ENCODE data around the gene RGS6. TPM values are rescaled to one million over a fixed set of nuclear protein-coding genes. Genes with fewer than 3 reads are reported as not detected.

Gene RGS6
- total and polyA plus RNA-seq, 2 of the 4 experiments (the other 2 are of a cell fraction) = not detected

- H2BK20ac ChIP-seq (ENCODE audit: low read depth, low read length) = no peak overlapping the region
- no peak overlapping the region for H3K14ac ChIP-seq (replicated peaks; ENCODE audit: low read depth, low read length)
- TF ChIP-seq BHLHE40 (IDR thresholded peaks at IDR 0.05; ENCODE audit: low read depth, low read length) (no peak), RFX5 (IDR thresholded peaks at IDR 0.05; ENCODE audit: low read depth, low read length) (no peak), SMC3 (IDR thresholded peaks at IDR 0.05; ENCODE audit: low read depth, low read length) (no peak), RAD21 (IDR thresholded peaks at IDR 0.05; ENCODE audit: low read length) (no peak), NFE2L2 (IDR thresholded peaks at IDR 0.05; ENCODE audit: low read depth, low read length) (no peak), CEBPB (IDR thresholded peaks at IDR 0.05; ENCODE audit: low read depth, low read length) (no peak), POLR2A (IDR thresholded peaks at IDR 0.05; ENCODE audit: low read depth, low read length) (no peak), FOS (IDR thresholded peaks at IDR 0.05; ENCODE audit: low read depth, low read length) (no peak), MXI1 (IDR thresholded peaks at IDR 0.05; ENCODE audit: borderline replicate concordance, low read depth, low read length) (no peak), RCOR1 (IDR thresholded peaks at IDR 0.05; ENCODE audit: insufficient replicate concordance, low read length) (no peak)
- TF ChIP-seq, protein P1, sequence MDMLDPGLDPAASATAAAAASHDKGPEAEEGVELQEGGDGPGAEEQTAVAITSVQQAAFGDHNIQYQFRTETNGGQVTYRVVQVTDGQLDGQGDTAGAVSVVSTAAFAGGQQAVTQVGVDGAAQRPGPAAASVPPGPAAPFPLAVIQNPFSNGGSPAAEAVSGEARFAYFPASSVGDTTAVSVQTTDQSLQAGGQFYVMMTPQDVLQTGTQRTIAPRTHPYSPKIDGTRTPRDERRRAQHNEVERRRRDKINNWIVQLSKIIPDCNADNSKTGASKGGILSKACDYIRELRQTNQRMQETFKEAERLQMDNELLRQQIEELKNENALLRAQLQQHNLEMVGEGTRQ (IDR thresholded peaks at IDR 0.05; ENCODE audit: low read depth, low read length) = no peak
- H3K4me2 ChIP-seq (ENCODE audit: low read depth, low read length) = no peak overlapping the region
- H3K27me3 ChIP-seq (ENCODE audit: control insufficient read depth, insufficient read depth, low read length) = peaks cover 9% of the 10 kb centered on the region
- no peak overlapping the region for H3K18ac ChIP-seq (ENCODE audit: low read depth, low read length)
- ChIA-PET POLR2A (ENCODE audit: unreplicated experiment) (no interaction called here), CTCF (no interaction called here)
- H4K20me1 ChIP-seq (ENCODE audit: insufficient read depth, low read length) = no peaks in the 10 kb centered on the region
- H3K9ac ChIP-seq (ENCODE audit: low read depth, low read length) = no peak overlapping the region
- H3K27ac ChIP-seq (ENCODE audit: insufficient read depth, low read length) = no peak overlapping the region
- H2BK5ac ChIP-seq (ENCODE audit: low read depth, low read length, poor library complexity, severe bottlenecking) = no peak overlapping the region
- no peak overlapping the region for H3K56ac ChIP-seq (ENCODE audit: extremely low read depth, insufficient read depth, low read length)
- H3K4me3 ChIP-seq (ENCODE audit: insufficient read depth, low read depth, low read length) = no peak overlapping the region
- H3K4me1 ChIP-seq (ENCODE audit: control insufficient read depth, insufficient read depth, low read length) = no peaks in the 10 kb centered on the region
- in situ Hi-C loops (cut with MboI; ENCODE audit: low sequenced_read_pairs) (no loop called here), dilution Hi-C loops (cut with HindIII; ENCODE audit: low sequenced_read_pairs, unreplicated experiment) (no loop called here), intact Hi-C loops (cut with micrococcal nuclease) (no loop called here)
- DNase-seq = no peak
- no peak overlapping the region for H4K8ac ChIP-seq (ENCODE audit: low read depth in 2 of 2, low read length in 2 of 2)
- no peak overlapping the region for H3K4ac ChIP-seq (ENCODE audit: low read depth, low read length)
- no peak overlapping the region for H2AFZ ChIP-seq (replicated peaks; ENCODE audit: low read length, poor library complexity)
- H3K9me1 ChIP-seq (ENCODE audit: insufficient read depth, low read length) = no peaks in the 10 kb centered on the region
- no peak overlapping the region for H2AK5ac ChIP-seq (ENCODE audit: low read depth, low read length)
- H3K79me1 ChIP-seq (ENCODE audit: low read depth in 1 of 2, low read length in 2 of 2) = no peaks in the 10 kb centered on the region
- no peak overlapping the region for H4K5ac ChIP-seq (ENCODE audit: low read depth, low read length)
- no peak overlapping the region for H2BK120ac ChIP-seq (ENCODE audit: low read depth, low read length)
- H3K9me3 ChIP-seq (ENCODE audit: control insufficient read depth, insufficient read depth, low read length) = peaks cover 17% of the 10 kb centered on the region
- ATAC-seq (ENCODE audit: low read depth) = no peak
- WGBS, 2 experiments (ENCODE audit: extremely low coverage in 2 of 2, insufficient read length in 1 of 2) = no CpG with 5 or more reads among the region's 5 CpGs
- no peak overlapping the region for H2BK15ac ChIP-seq (ENCODE audit: low read depth, low read length)
- H4K91ac ChIP-seq (ENCODE audit: insufficient read depth, low read depth, low read length) = no peak overlapping the region
- H3K36me3 ChIP-seq (ENCODE audit: control insufficient read depth, insufficient read depth, low read length) = no peaks in the 10 kb centered on the region
- no peak overlapping the region for H3K23ac ChIP-seq (ENCODE audit: low read depth, low read length)
- H2AK9ac ChIP-seq (replicated peaks; ENCODE audit: low read depth, low read length, poor library complexity) = no peak overlapping the region
- BruUV-seq (replicated peaks) = no TSS peak
These were observed 560.0 kb downstream of the RGS6 start for GRCh38 chr14:72492196-72492595.
